Neural cell (in vitro differentiated cells): ENCODE measurements around the gene LACC1. TPM values are rescaled to one million over a fixed set of nuclear protein-coding genes. Genes with fewer than 3 reads are reported as not detected.

Experiments
- H2AFZ ChIP-seq: fragments of 200-600, 300-800 bp; sonication (generic), shearing (Covaris generic); 2 replicates; pipeline ENCODE4 v1.6.0; 2014; ENCODE audit warnings: low read depth, mild to moderate bottlenecking, antibody characterized with exemption, low read length, moderate library complexity
- H3F3A ChIP-seq: fragments of 200-600 bp; shearing (Covaris generic); 2 replicates; pipeline ENCODE4 v1.6.1; 2016; ENCODE audit warnings: mild to moderate bottlenecking, moderate library complexity, mixed read lengths, antibody characterized with exemption, low read length; ENCODE audit not compliant: insufficient read depth, poor library complexity, severe bottlenecking
- H3K27ac ChIP-seq: fragments of 200-600, 300-800 bp; sonication (generic), shearing (Covaris generic); 2 replicates; pipeline ENCODE4 v1.5.1; 2014; ENCODE audit warnings: mild to moderate bottlenecking, low read length, moderate library complexity
- H3K27me3 ChIP-seq: fragments of 300-800, 200-600 bp; sonication (generic), shearing (Covaris generic); 2 replicates; pipeline ENCODE4 v1.6.0; 2014; ENCODE audit warnings: mild to moderate bottlenecking, low read depth, low read length, moderate library complexity; ENCODE audit not compliant: insufficient read depth
- H3K36me3 ChIP-seq: fragments of 300-800, 200-600 bp; sonication (generic), shearing (Covaris generic); 2 replicates; pipeline ENCODE4 v1.5.1; 2014; ENCODE audit warnings: mild to moderate bottlenecking, antibody characterized with exemption, low read length, moderate library complexity; ENCODE audit not compliant: insufficient read depth
- H3K4me2 ChIP-seq: fragments of 300-800, 200-600 bp; sonication (generic), shearing (Covaris generic); 2 replicates; pipeline ENCODE4 v1.6.0; 2014; ENCODE audit warnings: mild to moderate bottlenecking, low read length
- H3K4me3 ChIP-seq: fragments of 300-800, 200-600 bp; sonication (generic), shearing (Covaris generic); 2 replicates; pipeline ENCODE4 v1.5.1; 2014; ENCODE audit warnings: mild to moderate bottlenecking, low read length, moderate library complexity
- H3K79me2 ChIP-seq: fragments of 200-600 bp; shearing (Covaris generic); replicated peaks from 2 replicates; pipeline ENCODE4 v1.6.0; 2014; ENCODE audit warnings: mild to moderate bottlenecking, low read length, moderate library complexity; ENCODE audit not compliant: insufficient read depth
- H3K9ac ChIP-seq: fragments of 300-800, 200-600 bp; sonication (generic), shearing (Covaris generic); 2 replicates; pipeline ENCODE4 v1.6.1; 2016; ENCODE audit warnings: mild to moderate bottlenecking, low read length, mixed read lengths
- H3K9me2 ChIP-seq: fragments of 200-600 bp; shearing (Covaris generic); 2 replicates; pipeline ENCODE4 v1.6.1; 2016; ENCODE audit warnings: mild to moderate bottlenecking, low read length, mixed read lengths; ENCODE audit not compliant: insufficient read depth
- H3K9me3 ChIP-seq: fragments of 200-600, 300-800 bp; sonication (generic), shearing (Covaris generic); 2 replicates; pipeline ENCODE4 v1.6.1; 2016; ENCODE audit warnings: mild to moderate bottlenecking, mixed run types, low read length, moderate library complexity, mixed read lengths
- H4K20me1 ChIP-seq: fragments of 200-600 bp; shearing (Covaris generic); 2 replicates; pipeline ENCODE4 v1.6.1; 2016; ENCODE audit warnings: mild to moderate bottlenecking, mixed run types; ENCODE audit not compliant: insufficient read depth
- CTCF ChIP-seq: fragments of 450-650 bp; IDR thresholded peaks from 2 replicates; pipeline ENCODE4 v1.5.1; 2014; ENCODE audit warnings: antibody characterized with exemption, mild to moderate bottlenecking, moderate library complexity; ENCODE audit not compliant: poor library complexity, severe bottlenecking
- EP300 ChIP-seq: fragments of 450-650 bp; conservative IDR thresholded peaks from 2 replicates; pipeline ENCODE4 v1.6.1; 2014; ENCODE audit warnings: antibody characterized with exemption, mild to moderate bottlenecking, moderate library complexity; ENCODE audit not compliant: poor library complexity, severe bottlenecking
- EZH2 ChIP-seq: fragments of 200-600, 300-800 bp; shearing (Covaris generic), sonication (generic); IDR thresholded peaks from 2 replicates; pipeline ENCODE4 v1.6.1; 2014; ENCODE audit warnings: antibody characterized with exemption, low read length, borderline replicate concordance, mild to moderate bottlenecking; ENCODE audit not compliant: insufficient read depth, poor library complexity, severe bottlenecking
- MXI1 ChIP-seq: fragments of 450-650 bp; conservative IDR thresholded peaks from 2 replicates; pipeline ENCODE4 v1.6.1; 2014; ENCODE audit warnings: antibody characterized with exemption, mild to moderate bottlenecking; ENCODE audit not compliant: poor library complexity, severe bottlenecking
- POLR2AphosphoS5 ChIP-seq: IDR thresholded peaks from 2 replicates; pipeline ENCODE4 v1.6.1; 2012
- RAD21 ChIP-seq: fragments of 450-650 bp; conservative IDR thresholded peaks from 2 replicates; pipeline ENCODE4 v1.6.1; 2014; ENCODE audit warnings: antibody characterized with exemption, mild to moderate bottlenecking, moderate library complexity
- REST ChIP-seq: IDR thresholded peaks from 2 replicates; pipeline ENCODE4 v1.6.1; 2012; ENCODE audit warnings: borderline replicate concordance
- SMC3 ChIP-seq: fragments of 450-650 bp; conservative IDR thresholded peaks from 2 replicates; pipeline ENCODE4 v1.6.1; 2014; ENCODE audit warnings: antibody characterized with exemption, mild to moderate bottlenecking, moderate library complexity; ENCODE audit not compliant: poor library complexity
- TAF1 ChIP-seq: IDR thresholded peaks from 2 replicates; pipeline ENCODE4 v1.6.1; 2012; ENCODE audit warnings: low read depth
- polyA plus RNA-seq: library from polyadenylated mRNA; depleted of rRNA; stranded (reverse); fragments of >200 nt; gene quantifications from 2 replicates; pipeline ENCODE4 v1.2.3, GENCODE V29; 2014

Gene LACC1
- polyA plus RNA-seq, 1 donor from 2014 or later, result 2.2 TPM

GRCh38 chr13:43838909-43839308 lies 40.8 kb upstream of the LACC1 start:
- no peak for TF ChIP-seq EZH2
- no peak for TF ChIP-seq RAD21
- no peaks in the 10 kb centered on the region for H3K27me3 ChIP-seq
- H4K20me1 ChIP-seq, result no peaks in the 10 kb centered on the region
- no peak overlapping the region for H3K27ac ChIP-seq
- no peaks in the 10 kb centered on the region for H3K79me2 ChIP-seq
- H3F3A ChIP-seq, result no peaks in the 10 kb centered on the region
- H2AFZ ChIP-seq, result no peak overlapping the region
- no peaks in the 10 kb centered on the region for H3K9me2 ChIP-seq
- no peaks in the 10 kb centered on the region for H3K36me3 ChIP-seq
- H3K9ac ChIP-seq, result no peak overlapping the region
- H3K4me3 ChIP-seq, result no peak overlapping the region
- no peak overlapping the region for H3K4me2 ChIP-seq
- no peaks in the 10 kb centered on the region for H3K9me3 ChIP-seq

- H3F3A ChIP-seq, result no peaks in the 10 kb centered on the region
- no peaks in the 10 kb centered on the region for H3K27me3 ChIP-seq
- no peak overlapping the region for H3K4me3 ChIP-seq
- H3K27ac ChIP-seq, result no peak overlapping the region
- no peak overlapping the region for H2AFZ ChIP-seq
- H3K36me3 ChIP-seq, result peaks cover 3% of the 10 kb centered on the region
- H3K9me2 ChIP-seq, result no peaks in the 10 kb centered on the region
- H3K79me2 ChIP-seq, result no peaks in the 10 kb centered on the region
- no peaks in the 10 kb centered on the region for H4K20me1 ChIP-seq
- no peaks in the 10 kb centered on the region for H3K9me3 ChIP-seq
- TF ChIP-seq EP300 (no peak), RAD21 (no peak), TAF1 (no peak)
- no peak overlapping the region for H3K4me2 ChIP-seq
- H3K9ac ChIP-seq, result no peak overlapping the region
Observed at GRCh38 chr13:43846496-43847158, 33.1 kb upstream of the LACC1 start.

- no peak overlapping the region for H3K27ac ChIP-seq
- H3K9ac ChIP-seq, result no peak overlapping the region
- TF ChIP-seq EZH2 (no peak), REST (no peak), CTCF (no peak), RAD21 (no peak), EP300 (no peak), SMC3 (no peak), MXI1 (no peak), POLR2AphosphoS5 (no peak)
- H4K20me1 ChIP-seq, result no peaks in the 10 kb centered on the region
- H3K27me3 ChIP-seq, result no peaks in the 10 kb centered on the region
- no peaks in the 10 kb centered on the region for H3K9me3 ChIP-seq
- H3K36me3 ChIP-seq, result peaks cover 3% of the 10 kb centered on the region
- H3K9me2 ChIP-seq, result no peaks in the 10 kb centered on the region
- H3K4me2 ChIP-seq, result no peak overlapping the region
- H3K4me3 ChIP-seq, result no peak overlapping the region
- H2AFZ ChIP-seq, result no peak overlapping the region
- H3F3A ChIP-seq, result no peaks in the 10 kb centered on the region
- H3K79me2 ChIP-seq, result no peaks in the 10 kb centered on the region
Observed at GRCh38 chr13:43848001-43848649, 31.6 kb upstream of the LACC1 start.
